Testis (tissue), 2 donors: ENCODE results near the gene LRRC53.

Source experiments
- POLR2A ChIP-seq: fragments of 450-650 bp; IDR thresholded peaks from one replicate; pipeline ENCODE4 v1.6.1; 2017; ENCODE audit warnings: antibody characterized with exemption, mild to moderate bottlenecking, moderate library complexity
- TF ChIP-seq, protein P1 (sequence below), 3 experiments: fragments of 450-650 bp in 2 of 3; fragments of 200-600 bp in 1 of 3; sonication (generic) in 1 of 3; IDR thresholded peaks; one replicate each; pipeline ENCODE4 v1.5.1; 2016 to 2019; ENCODE audit warnings: antibody characterized with exemption in 3 of 3, mild to moderate bottlenecking in 2 of 3, moderate library complexity in 1 of 3

- TF ChIP-seq, protein P1, sequence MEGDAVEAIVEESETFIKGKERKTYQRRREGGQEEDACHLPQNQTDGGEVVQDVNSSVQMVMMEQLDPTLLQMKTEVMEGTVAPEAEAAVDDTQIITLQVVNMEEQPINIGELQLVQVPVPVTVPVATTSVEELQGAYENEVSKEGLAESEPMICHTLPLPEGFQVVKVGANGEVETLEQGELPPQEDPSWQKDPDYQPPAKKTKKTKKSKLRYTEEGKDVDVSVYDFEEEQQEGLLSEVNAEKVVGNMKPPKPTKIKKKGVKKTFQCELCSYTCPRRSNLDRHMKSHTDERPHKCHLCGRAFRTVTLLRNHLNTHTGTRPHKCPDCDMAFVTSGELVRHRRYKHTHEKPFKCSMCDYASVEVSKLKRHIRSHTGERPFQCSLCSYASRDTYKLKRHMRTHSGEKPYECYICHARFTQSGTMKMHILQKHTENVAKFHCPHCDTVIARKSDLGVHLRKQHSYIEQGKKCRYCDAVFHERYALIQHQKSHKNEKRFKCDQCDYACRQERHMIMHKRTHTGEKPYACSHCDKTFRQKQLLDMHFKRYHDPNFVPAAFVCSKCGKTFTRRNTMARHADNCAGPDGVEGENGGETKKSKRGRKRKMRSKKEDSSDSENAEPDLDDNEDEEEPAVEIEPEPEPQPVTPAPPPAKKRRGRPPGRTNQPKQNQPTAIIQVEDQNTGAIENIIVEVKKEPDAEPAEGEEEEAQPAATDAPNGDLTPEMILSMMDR (IDR thresholded peaks at IDR 0.05): no peak
- TF ChIP-seq POLR2A: no peak
Observed at GRCh38 chr1:74481607-74482006, 30.8 kb downstream of the LRRC53 start.
